KMS-11 (cell line): ENCODE results near the gene TMEM272.
A peak's percentile ranks its signal among the peaks of the same experiment; 100 is the strongest.

Source experiments
- H2AFZ ChIP-seq: fragments of 200-600 bp; sonication (generic); 2 replicates; pipeline ENCODE4 v1.6.1; 2016; ENCODE audit warnings: antibody characterized with exemption, mixed run types, low read depth
- H3K27ac ChIP-seq: fragments of 200-600 bp; sonication (generic); 2 replicates; pipeline ENCODE4 v1.6.1; 2016; ENCODE audit warnings: mild to moderate bottlenecking, mixed run types
- H3K27me3 ChIP-seq: fragments of 200-600 bp; sonication (generic); 2 replicates; pipeline ENCODE4 v1.6.1; 2017; ENCODE audit warnings: mild to moderate bottlenecking, low read depth, mixed run types, moderate library complexity; ENCODE audit not compliant: insufficient read depth
- H3K36me3 ChIP-seq: fragments of 200-600 bp; sonication (generic); 2 replicates; pipeline ENCODE4 v1.6.1; 2017; ENCODE audit warnings: mild to moderate bottlenecking, mixed run types; ENCODE audit not compliant: insufficient read depth
- H3K4me1 ChIP-seq: fragments of 200-600 bp; sonication (generic); 2 replicates; pipeline ENCODE4 v1.6.1; 2016; ENCODE audit warnings: mild to moderate bottlenecking, low read depth, mixed run types; ENCODE audit not compliant: poor library complexity, severe bottlenecking
- H3K4me2 ChIP-seq: fragments of 200-600 bp; sonication (generic); 2 replicates; pipeline ENCODE4 v1.7.0; 2016; ENCODE audit warnings: mild to moderate bottlenecking, mixed run types
- H3K4me3 ChIP-seq: fragments of 200-600 bp; sonication (generic); IDR thresholded peaks from 2 replicates; pipeline ENCODE4 v1.6.1; 2017; ENCODE audit warnings: low read depth, low read length, mixed read lengths; ENCODE audit not compliant: insufficient read depth
- H3K79me2 ChIP-seq: fragments of 200-600 bp; sonication (generic); 2 replicates; pipeline ENCODE4 v1.6.1; 2016; ENCODE audit warnings: low read depth, mixed run types; ENCODE audit not compliant: insufficient read depth
- H3K9ac ChIP-seq: fragments of 200-600 bp; sonication (generic); 2 replicates; pipeline ENCODE4 v1.6.1; 2016; ENCODE audit warnings: mild to moderate bottlenecking, mixed run types
- H4K20me1 ChIP-seq: fragments of 200-600 bp; sonication (generic); 2 replicates; pipeline ENCODE4 v1.6.1; 2016; ENCODE audit warnings: mild to moderate bottlenecking, mixed run types; ENCODE audit not compliant: insufficient read depth
- TF ChIP-seq, protein P1 (sequence below): fragments of 200-600 bp; sonication (generic); conservative IDR thresholded peaks from 2 replicates; pipeline ENCODE4 v1.6.1; 2017; ENCODE audit warnings: low read depth, mild to moderate bottlenecking, antibody characterized with exemption, low read length, moderate library complexity, mixed read lengths

The TMEM272 gene

GRCh38 chr13:51784097-51784496 is 60.9 kb downstream of the TMEM272 start:
- no peaks in the 10 kb centered on the region for H3K4me1 ChIP-seq
- no peak overlapping the region for H3K27ac ChIP-seq
- no peak overlapping the region for H3K4me2 ChIP-seq
- H4K20me1 ChIP-seq, result no peaks in the 10 kb centered on the region
- no peaks in the 10 kb centered on the region for H3K79me2 ChIP-seq
- H2AFZ ChIP-seq, result no peak overlapping the region
- no peaks in the 10 kb centered on the region for H3K36me3 ChIP-seq
- H3K9ac ChIP-seq, result no peak overlapping the region
- TF ChIP-seq, protein P1, sequence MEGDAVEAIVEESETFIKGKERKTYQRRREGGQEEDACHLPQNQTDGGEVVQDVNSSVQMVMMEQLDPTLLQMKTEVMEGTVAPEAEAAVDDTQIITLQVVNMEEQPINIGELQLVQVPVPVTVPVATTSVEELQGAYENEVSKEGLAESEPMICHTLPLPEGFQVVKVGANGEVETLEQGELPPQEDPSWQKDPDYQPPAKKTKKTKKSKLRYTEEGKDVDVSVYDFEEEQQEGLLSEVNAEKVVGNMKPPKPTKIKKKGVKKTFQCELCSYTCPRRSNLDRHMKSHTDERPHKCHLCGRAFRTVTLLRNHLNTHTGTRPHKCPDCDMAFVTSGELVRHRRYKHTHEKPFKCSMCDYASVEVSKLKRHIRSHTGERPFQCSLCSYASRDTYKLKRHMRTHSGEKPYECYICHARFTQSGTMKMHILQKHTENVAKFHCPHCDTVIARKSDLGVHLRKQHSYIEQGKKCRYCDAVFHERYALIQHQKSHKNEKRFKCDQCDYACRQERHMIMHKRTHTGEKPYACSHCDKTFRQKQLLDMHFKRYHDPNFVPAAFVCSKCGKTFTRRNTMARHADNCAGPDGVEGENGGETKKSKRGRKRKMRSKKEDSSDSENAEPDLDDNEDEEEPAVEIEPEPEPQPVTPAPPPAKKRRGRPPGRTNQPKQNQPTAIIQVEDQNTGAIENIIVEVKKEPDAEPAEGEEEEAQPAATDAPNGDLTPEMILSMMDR, result no peak
- no peak overlapping the region for H3K4me3 ChIP-seq
- no peaks in the 10 kb centered on the region for H3K27me3 ChIP-seq

GRCh38 chr13:51783428-51784094 is 61.4 kb downstream of the TMEM272 start:
- H3K4me3 ChIP-seq, result no peak overlapping the region
- TF ChIP-seq, protein P1, result no peak

GRCh38 chr13:51782026-51782710 is 62.8 kb downstream of the TMEM272 start:
- no peak overlapping the region for H3K4me2 ChIP-seq
- no peaks in the 10 kb centered on the region for H3K79me2 ChIP-seq
- H3K4me1 ChIP-seq, result no peaks in the 10 kb centered on the region
- no peak overlapping the region for H3K9ac ChIP-seq
- H3K27me3 ChIP-seq, result no peaks in the 10 kb centered on the region
- no peak overlapping the region for H3K27ac ChIP-seq
- no peaks in the 10 kb centered on the region for H4K20me1 ChIP-seq
- H2AFZ ChIP-seq, result no peak overlapping the region
- TF ChIP-seq, protein P1, result no peak
- H3K4me3 ChIP-seq, result no peak overlapping the region
- no peaks in the 10 kb centered on the region for H3K36me3 ChIP-seq

More at GRCh38 chr13:51783428-51784094, 61.4 kb downstream of the TMEM272 start:
- Histone ChIP-seq H4K20me1 (no peaks in the 10 kb centered on the region), H3K27me3 (no peaks in the 10 kb centered on the region), H3K79me2 (no peaks in the 10 kb centered on the region), H3K9ac (no peak overlapping the region), H3K4me2 (no peak overlapping the region), H3K27ac (no peak overlapping the region), H3K36me3 (no peaks in the 10 kb centered on the region), H3K4me1 (no peaks in the 10 kb centered on the region), H2AFZ (no peak overlapping the region)

DNA sequence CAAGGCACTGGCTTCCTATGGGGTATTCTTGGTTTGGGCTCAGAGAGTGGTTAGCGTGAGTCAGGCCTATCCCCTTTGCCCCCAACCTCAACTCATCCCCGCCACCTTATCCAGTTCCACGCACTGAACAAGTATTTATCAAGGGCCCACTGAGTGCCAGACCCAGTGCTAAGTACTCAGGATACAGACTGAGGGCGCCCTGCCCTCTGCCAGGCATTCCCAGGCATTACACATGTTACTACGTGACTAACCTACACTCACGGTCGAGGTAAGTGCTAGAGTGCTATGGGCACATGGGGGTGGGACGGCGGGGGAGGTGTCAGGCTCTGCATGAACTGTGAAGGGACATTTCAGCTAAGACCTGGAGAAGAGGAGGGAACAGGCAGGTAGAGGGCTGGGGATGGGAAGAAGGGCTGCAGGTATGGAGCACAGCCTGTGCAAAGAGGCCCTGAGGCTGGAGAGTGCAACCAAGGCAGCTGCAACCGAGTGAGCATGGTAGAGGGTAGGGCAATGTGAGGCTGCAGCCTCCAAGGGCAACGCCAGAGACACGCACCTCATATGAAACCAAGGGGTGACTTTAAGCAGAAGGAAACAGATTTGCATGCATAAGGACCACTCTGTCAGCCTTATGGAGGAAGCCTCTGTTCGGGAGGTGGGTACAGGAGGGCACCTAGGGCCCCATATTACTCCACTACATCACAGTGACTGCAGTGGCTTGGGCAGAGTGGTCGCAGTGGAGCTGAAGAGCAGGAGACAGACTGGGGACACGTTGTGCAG is 63.5 kb downstream of the TMEM272 start:
- H3K27me3 ChIP-seq, result no peaks in the 10 kb centered on the region
- H3K36me3 ChIP-seq, result no peaks in the 10 kb centered on the region
- H3K79me2 ChIP-seq, result no peaks in the 10 kb centered on the region
- H4K20me1 ChIP-seq, result no peaks in the 10 kb centered on the region
- H3K4me3 ChIP-seq, result no peak overlapping the region
- H3K4me2 ChIP-seq, result no peak overlapping the region
- no peaks in the 10 kb centered on the region for H3K4me1 ChIP-seq
- no peak overlapping the region for H3K27ac ChIP-seq
- TF ChIP-seq, protein P1, result peak; percentile 23; the same call in 1 of the 2 replicates
- no peak overlapping the region for H3K9ac ChIP-seq
- H2AFZ ChIP-seq, result no peak overlapping the region
